ENCODE measurements around the gene GRM2.

The GRM2 gene

GRCh38 chr3:51759203-51759602 lies 52.3 kb downstream of the GRM2 start:
- DNase-seq: no peak
- Histone ChIP-seq H3K4me3 (no peak overlapping the region), H3K9me3 (peaks cover 8 to 21% (median 18%) of the 10 kb centered on the region in 3 donors), H3K36me3 (no peaks in the 10 kb centered on the region), H3K27ac (no peak overlapping the region), H3K27me3 (no peaks in the 10 kb centered on the region), H3K4me1 (no peaks in the 10 kb centered on the region)
- intact Hi-C loops (cut with DNase I; ENCODE audit: low total_unique reads): no loop called here
- no peak for TF ChIP-seq CTCF (IDR thresholded peaks at IDR 0.05)
